ENCODE data around the gene MTAP. TPM values are rescaled to one million over a fixed set of nuclear protein-coding genes. Genes with fewer than 3 reads are reported as not detected.
A peak's percentile ranks its signal among the peaks of the same experiment; 100 is the strongest.

MTAP gene
- total and polyA plus RNA-seq, 2 of the 13 experiments (the other 11 are each of a cell fraction or from before 2014, with no cell fraction given): 16.7 to 51.2 TPM

DNA sequence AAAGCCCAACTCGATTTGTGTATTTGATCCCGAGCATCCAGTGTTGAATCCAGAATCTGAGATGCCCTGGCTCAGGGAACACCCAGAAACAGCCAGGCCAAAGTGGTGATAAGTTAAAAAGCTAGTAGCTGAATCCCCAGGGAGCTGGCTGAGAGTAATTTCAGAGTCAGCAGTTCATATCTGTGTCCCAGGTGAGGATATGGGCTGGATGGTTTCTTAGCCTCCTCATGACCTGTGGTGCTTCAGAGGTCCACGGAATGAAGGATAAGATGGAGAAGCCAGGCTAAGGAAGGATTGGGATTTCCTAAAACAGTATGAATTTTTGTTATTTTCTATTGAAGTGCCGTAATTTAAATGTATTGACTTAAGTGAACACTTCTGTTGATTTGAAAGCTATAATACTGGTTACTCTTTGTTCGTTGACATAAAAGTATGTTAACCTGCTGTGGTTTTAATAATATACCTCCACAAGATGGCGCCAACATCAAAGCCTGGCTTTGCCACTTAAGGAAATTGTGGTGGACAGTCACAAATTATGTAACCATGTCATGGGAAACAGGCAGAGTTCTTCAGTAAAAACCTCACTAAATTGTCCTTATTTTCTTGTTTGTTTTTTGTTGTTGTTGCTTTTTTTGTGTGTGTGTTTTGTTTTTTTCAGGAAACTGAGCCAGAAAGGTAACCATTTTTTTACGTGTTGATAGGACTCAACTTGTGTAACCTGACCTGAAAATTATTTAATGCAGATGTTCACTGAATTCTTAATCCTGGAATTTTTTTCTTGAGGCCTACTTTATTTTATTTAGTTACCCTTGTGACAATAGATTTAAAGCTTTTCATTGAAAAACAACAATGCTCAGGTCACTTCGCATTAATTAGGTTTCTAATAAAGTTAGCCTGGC is 11.4 kb downstream of the MTAP start:
- WGBS (ENCODE audit: low lambda C conversion rate): 75% methylated on average over 8 of the region's 8 CpGs
- Histone ChIP-seq H3K4me1 (ENCODE audit: insufficient read depth, low read length) (0 out of 2 replicates have a peak, but pooled peaks cover 6% of the 10 kb centered on the region), H4K20me1 (ENCODE audit: insufficient read depth, low read length) (peaks cover 18% of the 10 kb centered on the region), H3K27me3 (ENCODE audit: control insufficient read depth in 1 of 2, insufficient read depth in 2 of 2, low read length in 2 of 2) (no peaks in the 10 kb centered on the region), H3K4me3 (replicated peaks in 1 of 3; ENCODE audit: insufficient read depth in 1 of 3, low read depth in 2 of 3, low read length in 3 of 3) (no peak overlapping the region), H3K27ac (ENCODE audit: extremely low read length, insufficient read depth, low read length) (no peak overlapping the region), H3K4me2 (ENCODE audit: low read depth, low read length) (no peak overlapping the region), H2AFZ (ENCODE audit: low read length) (no peak overlapping the region), H3K79me2 (ENCODE audit: insufficient read depth, low read length) (peaks cover 14% of the 10 kb centered on the region), H3K9me3 (ENCODE audit: low read length) (no peaks in the 10 kb centered on the region), H3K9ac (ENCODE audit: insufficient read depth, low read depth, low read length) (no peak overlapping the region), H3K36me3 (replicated peaks in 1 of 2; ENCODE audit: control insufficient read depth in 1 of 2, insufficient read depth in 2 of 2, low read length in 2 of 2) (peaks cover 28 to 54% of the 10 kb centered on the region in 2 experiments)
- FAIRE-seq (peak; percentile 59), ATAC-seq (peak; percentile 64), DNase-seq (ENCODE audit: low spot score) (peak; percentile 79)
- in situ Hi-C loops (cut with HindIII; ENCODE audit: extremely low pct_ligation_motif_present, low pct_unique_long_range_greater_than_20kb): loop anchor here (5.0 to 25.0 kb wide), 4 partner anchors 221 to 623 kb away; partner anchors contain the start of gene DMRTA1
- BruUV-seq (replicated peaks): no TSS peak
- intact Hi-C loops (cut with micrococcal nuclease; ENCODE audit: unreplicated experiment): loop anchor here (1.0 to 2.0 kb wide), 6 partner anchors 195 to 639 kb away; partner anchors contain the start of gene CDKN2B
- ChIA-PET POLR2A (interaction anchor here (1.1 to 1.3 kb wide), 2 partner anchors 11 to 195 kb away, joined by 4 to 5 read pairs; partner anchors contain the start of genes CDKN2B and MTAP), CTCF (ENCODE audit: low intra/inter-chr PET ratio, low total read pairs) (interaction anchor here (1.4 to 4.3 kb wide), 8 partner anchors 152 to 638 kb away, joined by 7 to 70 read pairs (median 20); partner anchors contain the start of genes CDKN2A, CDKN2B and CDKN2B-AS1)
- TF ChIP-seq, protein P1, sequence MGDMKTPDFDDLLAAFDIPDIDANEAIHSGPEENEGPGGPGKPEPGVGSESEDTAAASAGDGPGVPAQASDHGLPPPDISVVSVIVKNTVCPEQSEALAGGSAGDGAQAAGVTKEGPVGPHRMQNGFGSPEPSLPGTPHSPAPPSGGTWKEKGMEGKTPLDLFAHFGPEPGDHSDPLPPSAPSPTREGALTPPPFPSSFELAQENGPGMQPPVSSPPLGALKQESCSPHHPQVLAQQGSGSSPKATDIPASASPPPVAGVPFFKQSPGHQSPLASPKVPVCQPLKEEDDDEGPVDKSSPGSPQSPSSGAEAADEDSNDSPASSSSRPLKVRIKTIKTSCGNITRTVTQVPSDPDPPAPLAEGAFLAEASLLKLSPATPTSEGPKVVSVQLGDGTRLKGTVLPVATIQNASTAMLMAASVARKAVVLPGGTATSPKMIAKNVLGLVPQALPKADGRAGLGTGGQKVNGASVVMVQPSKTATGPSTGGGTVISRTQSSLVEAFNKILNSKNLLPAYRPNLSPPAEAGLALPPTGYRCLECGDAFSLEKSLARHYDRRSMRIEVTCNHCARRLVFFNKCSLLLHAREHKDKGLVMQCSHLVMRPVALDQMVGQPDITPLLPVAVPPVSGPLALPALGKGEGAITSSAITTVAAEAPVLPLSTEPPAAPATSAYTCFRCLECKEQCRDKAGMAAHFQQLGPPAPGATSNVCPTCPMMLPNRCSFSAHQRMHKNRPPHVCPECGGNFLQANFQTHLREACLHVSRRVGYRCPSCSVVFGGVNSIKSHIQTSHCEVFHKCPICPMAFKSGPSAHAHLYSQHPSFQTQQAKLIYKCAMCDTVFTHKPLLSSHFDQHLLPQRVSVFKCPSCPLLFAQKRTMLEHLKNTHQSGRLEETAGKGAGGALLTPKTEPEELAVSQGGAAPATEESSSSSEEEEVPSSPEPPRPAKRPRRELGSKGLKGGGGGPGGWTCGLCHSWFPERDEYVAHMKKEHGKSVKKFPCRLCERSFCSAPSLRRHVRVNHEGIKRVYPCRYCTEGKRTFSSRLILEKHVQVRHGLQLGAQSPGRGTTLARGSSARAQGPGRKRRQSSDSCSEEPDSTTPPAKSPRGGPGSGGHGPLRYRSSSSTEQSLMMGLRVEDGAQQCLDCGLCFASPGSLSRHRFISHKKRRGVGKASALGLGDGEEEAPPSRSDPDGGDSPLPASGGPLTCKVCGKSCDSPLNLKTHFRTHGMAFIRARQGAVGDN (CRISPR knock-in tag; IDR thresholded peaks at IDR 0.05): no peak
- TF ChIP-seq, protein P2, sequence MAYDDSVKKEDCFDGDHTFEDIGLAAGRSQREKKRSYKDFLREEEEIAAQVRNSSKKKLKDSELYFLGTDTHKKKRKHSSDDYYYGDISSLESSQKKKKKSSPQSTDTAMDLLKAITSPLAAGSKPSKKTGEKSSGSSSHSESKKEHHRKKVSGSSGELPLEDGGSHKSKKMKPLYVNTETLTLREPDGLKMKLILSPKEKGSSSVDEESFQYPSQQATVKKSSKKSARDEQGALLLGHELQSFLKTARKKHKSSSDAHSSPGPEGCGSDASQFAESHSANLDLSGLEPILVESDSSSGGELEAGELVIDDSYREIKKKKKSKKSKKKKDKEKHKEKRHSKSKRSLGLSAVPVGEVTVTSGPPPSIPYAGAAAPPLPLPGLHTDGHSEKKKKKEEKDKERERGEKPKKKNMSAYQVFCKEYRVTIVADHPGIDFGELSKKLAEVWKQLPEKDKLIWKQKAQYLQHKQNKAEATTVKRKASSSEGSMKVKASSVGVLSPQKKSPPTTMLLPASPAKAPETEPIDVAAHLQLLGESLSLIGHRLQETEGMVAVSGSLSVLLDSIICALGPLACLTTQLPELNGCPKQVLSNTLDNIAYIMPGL (CRISPR knock-in tag; IDR thresholded peaks at IDR 0.05; ENCODE audit: borderline replicate concordance in 1 of 2, low read depth in 1 of 2): peak in 1 of 2 experiments; percentile 35; a peak in 1 of 4 replicates
- TF ChIP-seq, protein P3, sequence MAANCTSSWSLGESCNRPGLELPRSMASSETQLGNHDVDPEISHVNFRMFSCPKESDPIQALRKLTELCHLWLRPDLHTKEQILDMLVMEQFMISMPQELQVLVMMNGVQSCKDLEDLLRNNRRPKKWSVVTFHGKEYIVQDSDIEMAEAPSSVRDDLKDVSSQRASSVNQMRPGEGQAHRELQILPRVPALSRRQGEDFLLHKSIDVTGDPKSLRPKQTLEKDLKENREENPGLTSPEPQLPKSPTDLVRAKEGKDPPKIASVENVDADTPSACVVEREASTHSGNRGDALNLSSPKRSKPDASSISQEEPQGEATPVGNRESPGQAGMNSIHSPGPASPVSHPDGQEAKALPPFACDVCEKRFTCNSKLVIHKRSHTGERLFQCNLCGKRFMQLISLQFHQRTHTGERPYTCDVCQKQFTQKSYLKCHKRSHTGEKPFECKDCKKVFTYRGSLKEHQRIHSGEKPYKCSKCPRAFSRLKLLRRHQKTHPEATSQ (CRISPR knock-in tag; IDR thresholded peaks at IDR 0.05; ENCODE audit: borderline replicate concordance): no peak
- TF ChIP-seq, protein P4, sequence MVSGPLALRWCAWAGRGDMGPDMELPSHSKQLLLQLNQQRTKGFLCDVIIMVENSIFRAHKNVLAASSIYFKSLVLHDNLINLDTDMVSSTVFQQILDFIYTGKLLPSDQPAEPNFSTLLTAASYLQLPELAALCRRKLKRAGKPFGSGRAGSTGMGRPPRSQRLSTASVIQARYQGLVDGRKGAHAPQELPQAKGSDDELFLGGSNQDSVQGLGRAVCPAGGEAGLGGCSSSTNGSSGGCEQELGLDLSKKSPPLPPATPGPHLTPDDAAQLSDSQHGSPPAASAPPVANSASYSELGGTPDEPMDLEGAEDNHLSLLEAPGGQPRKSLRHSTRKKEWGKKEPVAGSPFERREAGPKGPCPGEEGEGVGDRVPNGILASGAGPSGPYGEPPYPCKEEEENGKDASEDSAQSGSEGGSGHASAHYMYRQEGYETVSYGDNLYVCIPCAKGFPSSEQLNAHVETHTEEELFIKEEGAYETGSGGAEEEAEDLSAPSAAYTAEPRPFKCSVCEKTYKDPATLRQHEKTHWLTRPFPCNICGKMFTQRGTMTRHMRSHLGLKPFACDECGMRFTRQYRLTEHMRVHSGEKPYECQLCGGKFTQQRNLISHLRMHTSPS (CRISPR knock-in tag; IDR thresholded peaks at IDR 0.05; ENCODE audit: low read depth): no peak
- no peak for TF ChIP-seq KAT8 (CRISPR knock-in tag; IDR thresholded peaks at IDR 0.05)
- TF ChIP-seq, protein P5, sequence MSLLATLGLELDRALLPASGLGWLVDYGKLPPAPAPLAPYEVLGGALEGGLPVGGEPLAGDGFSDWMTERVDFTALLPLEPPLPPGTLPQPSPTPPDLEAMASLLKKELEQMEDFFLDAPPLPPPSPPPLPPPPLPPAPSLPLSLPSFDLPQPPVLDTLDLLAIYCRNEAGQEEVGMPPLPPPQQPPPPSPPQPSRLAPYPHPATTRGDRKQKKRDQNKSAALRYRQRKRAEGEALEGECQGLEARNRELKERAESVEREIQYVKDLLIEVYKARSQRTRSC (CRISPR knock-in tag; IDR thresholded peaks at IDR 0.05; ENCODE audit: low read depth): no peak
- TF ChIP-seq ZNF430 (CRISPR knock-in tag; IDR thresholded peaks at IDR 0.05): no peak
- no peak for TF ChIP-seq ZNF230 (CRISPR knock-in tag; IDR thresholded peaks at IDR 0.05)
- TF ChIP-seq ZSCAN20 (CRISPR knock-in tag; IDR thresholded peaks at IDR 0.05; ENCODE audit: borderline replicate concordance): no peak
